Stimulated activated CD8-positive, alpha-beta memory T cell treated with anti-CD3 and anti-CD28 coated beads, Interleukin-12 subunit alpha, Interleukin-12 subunit beta, amount 100 ng/mL, for 4 hours (primary cell): ENCODE results near the gene ACAP1.
"Not testable (repeated sequence)": the region's sequence is repeated elsewhere in the genome, so short reads cannot be mapped to it uniquely, and the experiment has no call there.

ENCODE experiments used
- DNase-seq: peaks from one replicate; pipeline ENCODE4 v3.0.0-alpha.2; 2020; ENCODE audit warnings: low read depth

The ACAP1 gene

GRCh38 chr17:7354262-7354843 lies 18.0 kb downstream of the ACAP1 start:
- no peak for DNase-seq

GRCh38 chr17:7355053-7355452 lies 18.7 kb downstream of the ACAP1 start, which contains the start of gene TMEM95:
TMEM95 (plus strand) TSS chr17:7355156; CDS start chr17:7355205, 49 bp downstream.
- DNase-seq = no peak

GRCh38 chr17:7355573-7355972 lies 19.2 kb downstream of the ACAP1 start:
- no peak for DNase-seq

- DNase-seq = peak; percentile 66
These were observed 19.8 kb downstream of the ACAP1 start for GRCh38 chr17:7356072-7356549.

GRCh38 chr17:7356756-7357155 lies 20.4 kb downstream of the ACAP1 start:
- no peak for DNase-seq

- DNase-seq = no peak
These were observed 21.1 kb downstream of the ACAP1 start for GRCh38 chr17:7357381-7357780.

- no peak for DNase-seq
These were observed 25.6 kb downstream of the ACAP1 start for GRCh38 chr17:7361906-7362305.

GRCh38 chr17:7363311-7363710 lies 27.0 kb downstream of the ACAP1 start:
- DNase-seq = no peak

- not testable (repeated sequence) for DNase-seq
These were observed 29.6 kb downstream of the ACAP1 start for GRCh38 chr17:7365963-7366362.

- no peak for DNase-seq
These were observed 30.8 kb downstream of the ACAP1 start for GRCh38 chr17:7367083-7367482.

GRCh38 chr17:7367918-7368598 lies 31.7 kb downstream of the ACAP1 start:
- DNase-seq = no peak

GRCh38 chr17:7368599-7368994 lies 32.3 kb downstream of the ACAP1 start:
- DNase-seq = not testable (repeated sequence)

GRCh38 chr17:7369825-7370224 lies 33.5 kb downstream of the ACAP1 start:
- DNase-seq = no peak

GRCh38 chr17:7370853-7371252 lies 34.5 kb downstream of the ACAP1 start:
- no peak for DNase-seq

- DNase-seq = no peak
These were observed 38.0 kb downstream of the ACAP1 start for GRCh38 chr17:7374353-7374752.

GRCh38 chr17:7379134-7379533 lies 42.8 kb downstream of the ACAP1 start:
- DNase-seq = no peak

- no peak for DNase-seq
These were observed 44.0 kb downstream of the ACAP1 start for GRCh38 chr17:7380321-7380720.

- DNase-seq = no peak
These were observed 44.7 kb downstream of the ACAP1 start, which contains the start of gene TNK1 for GRCh38 chr17:7380855-7381683. TNK1 (plus strand) TSS chr17:7381089; CDS start chr17:7382927, 1,838 bp downstream.

GRCh38 chr17:7382901-7383300 lies 46.6 kb downstream of the ACAP1 start:
- no peak for DNase-seq

- no peak for DNase-seq
These were observed 47.0 kb downstream of the ACAP1 start for GRCh38 chr17:7383371-7383741.

- peak; percentile 68 for DNase-seq
These were observed 47.6 kb downstream of the ACAP1 start for GRCh38 chr17:7383742-7384488.

GRCh38 chr17:7384489-7385081 lies 48.3 kb downstream of the ACAP1 start:
- no peak for DNase-seq
